GM12873 (cell line): ENCODE measurements around the gene ATRX.

ENCODE experiments used
- TF ChIP-seq, protein P1 (sequence below): IDR thresholded peaks from 2 replicates; pipeline ENCODE4 v1.5.1; 2012; ENCODE audit warnings: low read depth, mild to moderate bottlenecking, moderate library complexity, low read length, control low read depth; ENCODE audit not compliant: insufficient read depth; ENCODE audit errors: missing control alignments

ATRX gene

GRCh38 chrX:77528034-77528433, 258.0 kb downstream of the ATRX start:
- TF ChIP-seq, protein P1, sequence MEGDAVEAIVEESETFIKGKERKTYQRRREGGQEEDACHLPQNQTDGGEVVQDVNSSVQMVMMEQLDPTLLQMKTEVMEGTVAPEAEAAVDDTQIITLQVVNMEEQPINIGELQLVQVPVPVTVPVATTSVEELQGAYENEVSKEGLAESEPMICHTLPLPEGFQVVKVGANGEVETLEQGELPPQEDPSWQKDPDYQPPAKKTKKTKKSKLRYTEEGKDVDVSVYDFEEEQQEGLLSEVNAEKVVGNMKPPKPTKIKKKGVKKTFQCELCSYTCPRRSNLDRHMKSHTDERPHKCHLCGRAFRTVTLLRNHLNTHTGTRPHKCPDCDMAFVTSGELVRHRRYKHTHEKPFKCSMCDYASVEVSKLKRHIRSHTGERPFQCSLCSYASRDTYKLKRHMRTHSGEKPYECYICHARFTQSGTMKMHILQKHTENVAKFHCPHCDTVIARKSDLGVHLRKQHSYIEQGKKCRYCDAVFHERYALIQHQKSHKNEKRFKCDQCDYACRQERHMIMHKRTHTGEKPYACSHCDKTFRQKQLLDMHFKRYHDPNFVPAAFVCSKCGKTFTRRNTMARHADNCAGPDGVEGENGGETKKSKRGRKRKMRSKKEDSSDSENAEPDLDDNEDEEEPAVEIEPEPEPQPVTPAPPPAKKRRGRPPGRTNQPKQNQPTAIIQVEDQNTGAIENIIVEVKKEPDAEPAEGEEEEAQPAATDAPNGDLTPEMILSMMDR: no peak

GRCh38 chrX:77527233-77528001, 258.6 kb downstream of the ATRX start:
- TF ChIP-seq, protein P1: no peak

DNA sequence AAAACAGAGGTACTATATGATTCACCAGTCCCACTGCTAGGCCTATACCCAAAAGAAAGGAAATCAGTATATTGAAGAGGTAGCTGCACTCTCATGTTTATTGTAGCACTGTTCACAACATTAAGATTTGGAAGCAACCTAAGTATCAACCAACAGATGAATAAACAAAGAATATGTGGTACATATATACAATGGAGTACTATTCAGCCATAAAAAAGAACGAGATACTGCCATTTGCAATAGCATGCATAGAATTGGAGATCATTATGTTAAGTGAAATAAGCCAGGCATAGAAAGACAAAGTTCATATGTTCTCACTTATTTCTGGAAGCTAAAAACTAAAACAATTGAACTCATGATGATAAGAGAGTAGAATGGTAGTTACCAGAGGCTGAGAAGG, 266.3 kb downstream of the ATRX start:
- TF ChIP-seq, protein P1: no peak

DNA sequence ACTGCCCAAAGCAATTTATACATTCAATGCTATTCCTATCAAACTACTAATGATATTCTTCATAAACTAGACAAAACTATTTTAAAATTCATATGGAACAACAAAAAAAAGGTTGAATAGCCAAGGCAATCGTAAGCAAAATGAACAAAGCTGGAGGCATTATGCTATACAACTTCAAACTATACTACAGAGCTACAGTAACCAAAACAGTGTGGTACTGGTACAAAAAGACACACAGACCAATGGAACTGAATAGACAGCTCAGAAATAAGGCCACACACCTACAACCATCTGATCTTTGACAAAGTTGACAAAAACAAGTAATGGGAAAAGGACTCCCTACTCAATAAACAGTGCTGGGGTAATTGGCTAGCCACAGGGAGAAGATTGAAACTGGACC, 271.8 kb downstream of the ATRX start:
- TF ChIP-seq, protein P1: no peak

DNA sequence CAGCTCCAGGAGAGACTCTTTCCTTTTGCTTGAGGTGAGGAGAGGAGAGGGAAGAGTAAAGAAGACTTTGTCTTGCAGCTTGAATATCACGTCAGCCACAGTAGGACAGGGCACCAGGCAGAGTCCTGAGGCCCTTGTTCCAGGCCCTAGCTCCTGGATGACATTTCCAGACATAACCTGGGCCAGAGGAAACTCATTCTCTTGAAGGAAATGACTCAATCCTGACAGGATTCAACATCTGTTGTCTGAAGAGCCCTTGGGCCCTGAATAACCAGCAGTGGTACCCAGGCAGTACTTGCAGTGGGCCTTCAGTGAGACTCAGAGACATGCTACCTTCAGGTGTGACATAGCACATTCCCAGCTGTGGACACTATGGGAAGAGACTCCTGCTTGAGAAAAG, 276.0 kb downstream of the ATRX start:
- TF ChIP-seq, protein P1: no peak

- TF ChIP-seq, protein P1: no peak
Measured at GRCh38 chrX:77505227-77505626, 280.8 kb downstream of the ATRX start.

GRCh38 chrX:77502951-77503525, 283.0 kb downstream of the ATRX start:
- TF ChIP-seq, protein P1: no peak
